ENCODE results near the gene CDH18.

Gene CDH18

GRCh38 chr5:20028506-20028905 is 40.5 kb upstream of the CDH18 start:
- Histone ChIP-seq H4K20me1 (ENCODE audit: insufficient read depth, low read length, poor library complexity, severe bottlenecking) (no peaks in the 10 kb centered on the region), H3K27me3 (ENCODE audit: insufficient read depth, low read length, poor library complexity, severe bottlenecking) (no peaks in the 10 kb centered on the region), H2AFZ (ENCODE audit: low read length) (no peak overlapping the region)

GRCh38 chr5:20023686-20024180 is 35.7 kb upstream of the CDH18 start:
- no peaks in the 10 kb centered on the region for H3F3A ChIP-seq (ENCODE audit: low read depth)
- H3K4me2 ChIP-seq (ENCODE audit: low read depth, low read length, poor library complexity, severe bottlenecking): no peak overlapping the region
- H3K9ac ChIP-seq (ENCODE audit: low read depth, low read length, poor library complexity, severe bottlenecking): no peak overlapping the region
- H3K9me2 ChIP-seq (replicated peaks; ENCODE audit: low read depth, low read length): no peaks in the 10 kb centered on the region
- H3K4me3 ChIP-seq (ENCODE audit: low read length, poor library complexity, severe bottlenecking): no peak overlapping the region
- H4K20me1 ChIP-seq (ENCODE audit: insufficient read depth, low read length, poor library complexity, severe bottlenecking): no peaks in the 10 kb centered on the region
- H3K79me2 ChIP-seq (ENCODE audit: insufficient read depth, low read length): no peaks in the 10 kb centered on the region
- H3K27me3 ChIP-seq (ENCODE audit: insufficient read depth, low read length, poor library complexity, severe bottlenecking): no peaks in the 10 kb centered on the region
- no peaks in the 10 kb centered on the region for H3K9me3 ChIP-seq (ENCODE audit: insufficient read depth, low read depth, low read length)
- no peak overlapping the region for H2AFZ ChIP-seq (ENCODE audit: low read length)
- H3K36me3 ChIP-seq (ENCODE audit: insufficient read depth, low read length): no peaks in the 10 kb centered on the region
- no peaks in the 10 kb centered on the region for H3K4me1 ChIP-seq (ENCODE audit: insufficient read depth, low read length, poor library complexity, severe bottlenecking)
- TF ChIP-seq, protein P1, sequence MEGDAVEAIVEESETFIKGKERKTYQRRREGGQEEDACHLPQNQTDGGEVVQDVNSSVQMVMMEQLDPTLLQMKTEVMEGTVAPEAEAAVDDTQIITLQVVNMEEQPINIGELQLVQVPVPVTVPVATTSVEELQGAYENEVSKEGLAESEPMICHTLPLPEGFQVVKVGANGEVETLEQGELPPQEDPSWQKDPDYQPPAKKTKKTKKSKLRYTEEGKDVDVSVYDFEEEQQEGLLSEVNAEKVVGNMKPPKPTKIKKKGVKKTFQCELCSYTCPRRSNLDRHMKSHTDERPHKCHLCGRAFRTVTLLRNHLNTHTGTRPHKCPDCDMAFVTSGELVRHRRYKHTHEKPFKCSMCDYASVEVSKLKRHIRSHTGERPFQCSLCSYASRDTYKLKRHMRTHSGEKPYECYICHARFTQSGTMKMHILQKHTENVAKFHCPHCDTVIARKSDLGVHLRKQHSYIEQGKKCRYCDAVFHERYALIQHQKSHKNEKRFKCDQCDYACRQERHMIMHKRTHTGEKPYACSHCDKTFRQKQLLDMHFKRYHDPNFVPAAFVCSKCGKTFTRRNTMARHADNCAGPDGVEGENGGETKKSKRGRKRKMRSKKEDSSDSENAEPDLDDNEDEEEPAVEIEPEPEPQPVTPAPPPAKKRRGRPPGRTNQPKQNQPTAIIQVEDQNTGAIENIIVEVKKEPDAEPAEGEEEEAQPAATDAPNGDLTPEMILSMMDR (conservative IDR thresholded peaks at IDR 0.05; ENCODE audit: low read length): no peak
- no peak for TF ChIP-seq EZH2phosphoT487 (IDR thresholded peaks at IDR 0.05; ENCODE audit: borderline replicate concordance)

More at GRCh38 chr5:20028506-20028905, 40.5 kb upstream of the CDH18 start:
- no peak overlapping the region for H3K4me3 ChIP-seq (ENCODE audit: low read length, poor library complexity, severe bottlenecking)
- H3K4me2 ChIP-seq (ENCODE audit: low read depth, low read length, poor library complexity, severe bottlenecking): no peak overlapping the region
- no peaks in the 10 kb centered on the region for H3K36me3 ChIP-seq (ENCODE audit: insufficient read depth, low read length)
- no peak for TF ChIP-seq EZH2phosphoT487 (IDR thresholded peaks at IDR 0.05; ENCODE audit: borderline replicate concordance)
- TF ChIP-seq, protein P1 (conservative IDR thresholded peaks at IDR 0.05; ENCODE audit: low read length): no peak
- H3K4me1 ChIP-seq (ENCODE audit: insufficient read depth, low read length, poor library complexity, severe bottlenecking): no peaks in the 10 kb centered on the region
- H3K9me3 ChIP-seq (ENCODE audit: insufficient read depth, low read depth, low read length): no peaks in the 10 kb centered on the region
- H3K79me2 ChIP-seq (ENCODE audit: insufficient read depth, low read length): no peaks in the 10 kb centered on the region
- no peaks in the 10 kb centered on the region for H3K9me2 ChIP-seq (replicated peaks; ENCODE audit: low read depth, low read length)
- H3F3A ChIP-seq (ENCODE audit: low read depth): no peaks in the 10 kb centered on the region
- no peak overlapping the region for H3K9ac ChIP-seq (ENCODE audit: low read depth, low read length, poor library complexity, severe bottlenecking)

DNA sequence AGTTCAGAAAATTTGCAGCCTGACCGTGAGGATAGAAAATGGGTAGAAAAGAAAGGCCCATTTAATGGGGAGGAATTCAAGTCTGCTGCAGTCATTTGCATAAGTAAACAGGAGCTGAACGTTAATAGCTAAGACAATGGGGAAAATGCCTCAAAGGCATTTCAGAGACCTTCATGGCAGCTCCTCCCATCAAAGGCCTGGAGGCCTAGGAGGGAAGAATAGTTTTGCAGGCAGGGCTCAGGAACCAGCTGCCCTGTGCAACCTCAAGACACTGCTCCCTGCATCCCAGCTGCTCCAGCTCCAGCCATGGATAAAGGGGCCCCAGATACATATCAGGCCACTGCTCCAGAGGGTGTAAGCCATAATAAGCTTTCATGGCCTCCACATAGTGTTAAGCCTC is 32.2 kb upstream of the CDH18 start:
- H3K9me2 ChIP-seq (replicated peaks; ENCODE audit: low read depth, low read length): no peaks in the 10 kb centered on the region
- no peak overlapping the region for H2AFZ ChIP-seq (ENCODE audit: low read length)
- no peaks in the 10 kb centered on the region for H3F3A ChIP-seq (ENCODE audit: low read depth)
- no peak overlapping the region for H3K4me3 ChIP-seq (ENCODE audit: low read length, poor library complexity, severe bottlenecking)
- H3K79me2 ChIP-seq (ENCODE audit: insufficient read depth, low read length): no peaks in the 10 kb centered on the region
- no peak for TF ChIP-seq EZH2phosphoT487 (IDR thresholded peaks at IDR 0.05; ENCODE audit: borderline replicate concordance)
- TF ChIP-seq, protein P1 (conservative IDR thresholded peaks at IDR 0.05; ENCODE audit: low read length): no peak
- no peaks in the 10 kb centered on the region for H3K9me3 ChIP-seq (ENCODE audit: insufficient read depth, low read depth, low read length)
- no peaks in the 10 kb centered on the region for H3K36me3 ChIP-seq (ENCODE audit: insufficient read depth, low read length)
- no peak overlapping the region for H3K9ac ChIP-seq (ENCODE audit: low read depth, low read length, poor library complexity, severe bottlenecking)
- no peaks in the 10 kb centered on the region for H4K20me1 ChIP-seq (ENCODE audit: insufficient read depth, low read length, poor library complexity, severe bottlenecking)
- H3K4me2 ChIP-seq (ENCODE audit: low read depth, low read length, poor library complexity, severe bottlenecking): no peak overlapping the region
- no peaks in the 10 kb centered on the region for H3K27me3 ChIP-seq (ENCODE audit: insufficient read depth, low read length, poor library complexity, severe bottlenecking)
- no peaks in the 10 kb centered on the region for H3K4me1 ChIP-seq (ENCODE audit: insufficient read depth, low read length, poor library complexity, severe bottlenecking)
